HG02678 (cell line): Measurements from ENCODE around the gene MAP1B.

Experiments used
- ATAC-seq: cut with Tn5 transposase; IDR thresholded peaks from one replicate; pipeline ENCODE4 v1.9.1; 2021; ENCODE audit warnings: mild to moderate bottlenecking, moderate library complexity; ENCODE audit not compliant: unreplicated experiment

The MAP1B gene

GRCh38 chr5:72093824-72094223, 13.5 kb upstream of the MAP1B start:
- ATAC-seq, result no peak

GRCh38 chr5:72096602-72097188, 10.6 kb upstream of the MAP1B start:
- no peak for ATAC-seq

GRCh38 chr5:72101828-72102227, 5.4 kb upstream of the MAP1B start:
- ATAC-seq, result no peak

- no peak for ATAC-seq
Observed at GRCh38 chr5:72106817-72107130, 501 bp upstream of the MAP1B start.

GRCh38 chr5:72107901-72108201, 576 bp downstream of the MAP1B start:
- ATAC-seq, result peak; percentile 42

GRCh38 chr5:72108202-72109061, 1.2 kb downstream of the MAP1B start:
- peak; percentile 34 for ATAC-seq

GRCh38 chr5:72109062-72109411, 1.8 kb downstream of the MAP1B start:
- no peak for ATAC-seq

GRCh38 chr5:72109625-72110024, 2.4 kb downstream of the MAP1B start:
- no peak for ATAC-seq

GRCh38 chr5:72110394-72111013, 3.2 kb downstream of the MAP1B start:
- ATAC-seq, result no peak

GRCh38 chr5:72112389-72112788, 5.1 kb downstream of the MAP1B start:
- ATAC-seq, result no peak

GRCh38 chr5:72114629-72115028, 7.4 kb downstream of the MAP1B start:
- no peak for ATAC-seq

GRCh38 chr5:72115296-72115695, 8.0 kb downstream of the MAP1B start:
- ATAC-seq, result no peak

- ATAC-seq, result no peak
Observed at GRCh38 chr5:72117307-72117706, 10.0 kb downstream of the MAP1B start.

GRCh38 chr5:72121052-72121779, 13.9 kb downstream of the MAP1B start:
- no peak for ATAC-seq

- ATAC-seq, result no peak
Observed at GRCh38 chr5:72121780-72122445, 14.6 kb downstream of the MAP1B start.

- ATAC-seq, result no peak
Observed at GRCh38 chr5:72122602-72123001, 15.3 kb downstream of the MAP1B start.

GRCh38 chr5:72123764-72124376, 16.6 kb downstream of the MAP1B start:
- no peak for ATAC-seq

- no peak for ATAC-seq
Observed at GRCh38 chr5:72125271-72125940, 18.1 kb downstream of the MAP1B start.

- no peak for ATAC-seq
Observed at GRCh38 chr5:72125941-72126620, 18.8 kb downstream of the MAP1B start.

- no peak for ATAC-seq
Observed at GRCh38 chr5:72126796-72127195, 19.5 kb downstream of the MAP1B start.
